ENCODE measurements around the gene ZBTB17. TPM values are rescaled to one million over a fixed set of nuclear protein-coding genes. Genes with fewer than 3 reads are reported as not detected.
"Not testable (repeated sequence)": the region's sequence is repeated elsewhere in the genome, so short reads cannot be mapped to it uniquely, and the experiment has no call there.

Gene ZBTB17
- total RNA-seq, 1 donor from 2014 or later: 47.1 TPM

DNA sequence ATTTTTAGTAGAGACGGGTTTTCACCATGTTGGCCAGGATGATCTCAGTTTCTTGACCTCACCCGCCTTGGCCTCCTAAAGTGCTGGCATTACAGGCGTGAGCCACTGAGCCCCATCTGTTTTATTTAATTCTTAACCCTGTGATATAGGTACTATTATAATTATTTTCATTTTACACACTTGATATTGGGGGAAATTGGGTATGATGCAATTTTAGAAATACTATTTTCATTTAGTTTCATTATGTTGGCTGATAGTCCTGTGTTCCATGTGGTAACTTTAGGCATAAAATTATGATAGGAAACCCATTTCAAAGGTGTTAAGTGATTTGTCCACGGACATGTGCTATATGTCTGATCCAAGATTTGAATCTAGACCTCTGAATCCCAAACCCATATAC lies 67.3 kb downstream of the ZBTB17 start:
- DNase-seq (ENCODE audit: low read depth): no peak

DNA sequence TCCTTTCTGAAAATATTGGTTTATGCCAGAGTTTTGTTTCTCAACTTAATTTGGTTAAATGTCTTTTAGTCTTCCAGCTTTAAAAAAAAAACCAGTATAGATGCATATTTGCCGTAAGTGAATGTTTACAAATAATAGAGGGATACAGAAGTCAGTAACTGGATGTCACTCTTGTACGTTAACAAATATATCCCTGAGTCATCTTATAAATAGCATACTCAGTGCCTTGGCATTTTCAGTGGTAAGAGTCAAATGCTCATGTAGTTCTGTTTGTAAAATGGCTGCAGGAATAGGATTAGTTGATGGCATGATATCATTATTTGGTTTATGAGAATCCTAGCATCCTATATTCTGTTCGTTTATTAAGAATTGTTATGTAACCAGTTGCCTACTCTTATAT lies 73.0 kb downstream of the ZBTB17 start:
- DNase-seq (ENCODE audit: low read depth): peak; percentile 70

DNA sequence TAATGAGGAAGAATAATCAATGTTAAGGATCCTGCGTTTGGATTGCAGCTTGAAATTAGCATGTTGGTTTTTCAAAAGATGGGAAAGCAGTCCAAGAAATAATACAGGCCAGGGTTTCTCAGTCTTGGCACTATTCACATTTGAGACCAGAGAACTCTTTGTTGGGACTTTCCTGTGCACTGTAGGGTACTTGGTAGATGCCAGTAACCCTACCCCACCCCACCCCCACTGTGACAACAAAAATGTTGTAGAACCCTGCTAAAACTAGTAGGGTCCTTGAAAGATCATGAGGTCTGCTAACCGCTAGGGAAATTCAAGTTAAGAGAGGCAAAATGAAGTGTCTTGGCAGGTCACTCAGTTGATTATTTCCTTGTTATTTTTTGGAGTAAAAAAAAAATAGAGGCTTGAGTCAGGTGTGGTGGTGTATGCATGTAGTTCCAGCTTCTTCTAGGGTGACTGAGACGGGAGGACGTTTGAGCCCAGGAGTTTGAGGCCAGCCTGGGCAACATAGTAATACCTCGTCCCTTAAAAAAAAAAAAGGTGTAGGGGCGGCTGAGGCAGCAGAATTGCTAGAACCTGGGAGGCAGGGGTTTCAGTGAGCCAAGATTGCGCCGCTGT lies 75.1 kb downstream of the ZBTB17 start:
- no peak for DNase-seq (ENCODE audit: low read depth)

DNA sequence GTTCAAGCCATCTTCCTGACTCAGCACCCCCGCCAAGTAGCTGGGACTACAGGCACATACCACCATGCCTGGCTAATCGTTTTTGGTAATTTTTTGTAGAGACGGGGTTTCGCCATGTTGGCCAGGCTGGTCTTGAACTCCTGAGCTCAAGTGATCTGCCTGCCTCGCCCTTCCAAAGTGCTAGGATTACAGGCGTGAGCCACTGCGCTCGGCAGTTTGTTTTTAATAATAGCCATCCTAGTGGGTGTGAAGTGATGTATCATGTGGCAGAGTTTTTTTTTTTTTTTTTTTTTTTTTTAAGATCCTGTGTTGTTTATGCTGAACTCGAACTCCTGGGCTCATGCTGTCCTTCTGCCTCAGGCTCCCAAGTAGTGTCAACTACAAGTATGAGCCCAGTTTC lies 76.6 kb downstream of the ZBTB17 start:
- DNase-seq (ENCODE audit: low read depth): no peak

DNA sequence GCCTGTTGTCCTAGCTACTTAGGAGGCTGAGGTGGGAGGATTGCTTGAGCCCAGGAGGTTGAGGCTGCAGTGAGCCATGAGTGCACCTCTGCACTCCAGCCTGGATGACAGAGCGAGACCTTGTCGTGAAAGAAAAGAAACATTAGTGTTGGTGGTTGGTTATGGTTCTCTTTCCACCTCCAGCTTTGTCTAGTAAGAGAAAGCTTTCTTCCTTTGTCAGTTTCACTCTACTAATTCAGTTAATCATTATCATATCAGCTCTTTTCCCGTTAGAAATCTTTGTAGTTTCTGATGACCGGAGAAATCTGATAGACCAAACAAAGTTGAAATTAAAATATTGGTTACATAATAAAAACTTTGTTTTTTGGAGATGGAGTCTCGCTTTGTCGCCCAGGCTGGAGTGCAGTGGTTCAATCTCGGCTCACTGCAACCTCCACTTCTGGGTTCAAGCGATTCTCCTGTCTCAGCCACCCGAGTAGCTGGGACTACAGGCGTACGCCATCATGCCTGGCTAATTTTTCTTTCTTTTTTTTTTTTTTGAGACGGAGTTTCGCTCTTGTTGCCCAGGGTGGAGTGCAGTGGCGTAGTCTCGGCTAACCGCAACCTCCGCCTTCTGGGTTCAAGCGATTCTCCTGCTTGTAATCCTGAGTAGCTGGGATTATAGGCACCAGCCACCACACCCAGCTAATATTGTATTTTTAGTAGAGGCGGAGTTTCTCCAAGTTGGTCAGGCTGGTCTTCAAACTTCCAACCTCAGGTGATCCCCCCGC lies 78.9 kb downstream of the ZBTB17 start:
- DNase-seq (ENCODE audit: low read depth): not testable (repeated sequence)

DNA sequence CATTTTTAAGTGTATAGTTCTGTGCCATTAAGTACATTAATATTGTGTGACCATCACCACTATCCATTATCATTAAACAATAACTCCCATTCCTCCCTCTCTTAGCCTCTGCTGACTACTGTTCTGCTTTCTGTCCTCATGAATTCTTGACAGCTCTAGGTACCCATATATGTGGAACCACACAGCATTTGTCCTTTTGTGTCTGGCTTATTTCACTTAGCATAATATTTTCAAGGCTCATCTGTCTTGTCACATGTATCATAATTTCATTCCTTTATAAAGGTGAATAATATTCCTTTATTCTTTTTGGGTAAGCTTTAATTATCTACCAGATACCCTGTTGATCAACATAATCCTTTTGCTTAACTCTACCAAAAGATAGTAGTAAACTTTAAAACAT lies 80.7 kb downstream of the ZBTB17 start:
- DNase-seq (ENCODE audit: low read depth): no peak

DNA sequence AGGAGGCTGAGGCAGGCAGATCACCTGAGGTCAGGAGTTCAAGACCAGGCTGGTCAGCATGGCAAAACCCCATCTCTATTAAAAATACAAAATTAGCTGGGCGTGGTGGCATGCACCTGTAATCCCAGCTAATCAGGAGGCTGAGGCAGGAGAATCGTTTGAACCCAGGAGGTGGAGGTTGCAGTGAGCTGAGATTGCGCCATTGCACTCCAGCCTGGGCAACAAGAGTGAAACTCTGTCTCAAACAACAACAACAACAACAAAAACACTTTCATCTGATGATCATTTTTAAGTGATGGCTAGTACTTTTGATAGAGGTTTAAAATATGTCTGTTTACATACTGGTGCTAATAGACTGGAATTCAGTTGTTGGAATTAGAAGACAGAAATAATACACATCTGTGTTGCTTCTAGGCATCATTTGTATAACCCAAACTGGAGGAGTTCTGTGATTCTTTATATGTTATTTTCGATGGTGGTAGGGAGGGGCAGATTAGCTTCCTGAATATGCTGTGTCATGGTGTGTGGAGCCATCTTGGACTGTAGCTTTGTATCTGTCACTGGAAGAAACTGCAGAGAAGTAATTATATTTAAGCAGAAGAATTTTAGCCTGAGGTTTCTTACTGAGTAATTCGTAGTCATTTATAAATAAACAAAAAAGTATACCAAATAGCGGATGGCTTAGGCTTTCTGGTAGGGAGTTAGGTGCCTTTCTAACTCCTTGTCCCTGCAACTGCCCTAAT lies 82.9 kb downstream of the ZBTB17 start:
- DNase-seq (ENCODE audit: low read depth): peak; percentile 44

Other genes with a start within 250 kb of the ZBTB17 start
- gene SLC25A34, start 239.8 kb downstream of the ZBTB17 start, total RNA-seq: 5.2 and 13.0 TPM in 2 replicates
- not detected in 2 replicates for gene TMEM82, start 233.6 kb downstream of the ZBTB17 start, total RNA-seq
- 38.8 and 103 TPM in 2 replicates for gene FBLIM1, start 217.3 kb downstream of the ZBTB17 start, total RNA-seq
- gene UQCRHL, start 168.5 kb downstream of the ZBTB17 start, total RNA-seq: 1.5 and 1.6 TPM in 2 replicates
- 7.6 and 14.4 TPM in 2 replicates for gene SPEN, start 128.4 kb downstream of the ZBTB17 start, total RNA-seq
- not detected in 2 replicates for gene SRARP, start 28.1 kb upstream of the ZBTB17 start, total RNA-seq
- gene HSPB7, start 41.9 kb upstream of the ZBTB17 start, total RNA-seq: 38.7 and 94.0 TPM in 2 replicates
- 0.05 TPM in 1 of 2 replicates, not detected in the other for gene CLCNKA, start 45.9 kb upstream of the ZBTB17 start, total RNA-seq
- gene CLCNKB, start 67.7 kb upstream of the ZBTB17 start, total RNA-seq: not detected in 2 replicates
- not detected in 2 replicates for gene FAM131C, start 97.5 kb upstream of the ZBTB17 start, total RNA-seq
- 18.1 and 25.2 TPM in 2 replicates for gene EPHA2, start 180.0 kb upstream of the ZBTB17 start, total RNA-seq
- 0.31 and 0.67 TPM in 2 replicates for gene ARHGEF19, start 236.6 kb upstream of the ZBTB17 start, total RNA-seq